ENCODE measurements around the gene PEF1. TPM values are rescaled to one million over a fixed set of nuclear protein-coding genes. Genes with fewer than 3 reads are reported as not detected.
A peak's percentile ranks its signal among the peaks of the same experiment; 100 is the strongest.

Gene PEF1
- total RNA-seq, 2 experiments from 2014 or later: 50.4 to 51.6 TPM

DNA sequence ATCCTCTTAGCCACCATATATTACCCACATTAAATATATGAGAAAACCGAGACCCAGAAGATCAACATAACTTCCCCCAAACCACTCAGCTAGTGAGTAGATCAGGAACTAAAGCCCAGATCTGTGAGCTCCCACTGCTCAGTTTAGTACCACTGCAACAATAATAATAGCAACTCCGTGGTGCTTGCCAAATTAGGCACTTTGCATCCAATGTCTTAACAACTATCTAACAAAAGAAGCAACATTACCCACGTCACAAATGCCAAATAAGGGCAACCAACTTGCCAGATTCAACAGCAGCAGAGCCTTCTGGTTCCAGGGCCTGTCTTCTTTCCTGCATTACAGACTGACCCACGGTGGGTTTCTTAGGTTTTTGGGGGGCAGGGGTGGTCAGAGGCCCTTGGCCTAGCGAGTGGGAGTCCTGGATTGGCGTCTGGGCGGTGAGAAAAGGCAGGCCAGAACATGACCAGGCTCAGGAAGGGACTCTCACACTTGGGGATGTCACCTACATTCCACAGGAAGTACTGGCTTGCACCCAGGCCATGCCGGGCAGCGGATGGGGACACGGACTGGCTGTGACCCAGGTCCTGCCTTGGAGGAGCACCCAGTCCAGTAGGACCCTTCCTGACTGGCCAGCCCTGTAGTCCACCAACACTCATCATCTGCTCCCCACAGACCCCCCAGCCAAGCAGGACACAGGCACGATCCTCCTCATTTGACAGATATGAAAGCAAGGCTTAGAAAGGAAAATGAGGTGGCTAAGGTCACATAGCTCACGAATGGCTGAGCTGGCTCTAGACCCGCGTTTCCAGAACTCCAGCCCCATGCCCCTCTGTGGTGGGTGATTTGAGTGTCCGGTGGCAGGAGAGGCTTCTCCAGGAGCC, 22.6 kb downstream of the PEF1 start:
- Mint-ChIP-seq H3K9me3 (no peaks in the 10 kb centered on the region), H3K36me3 (ENCODE audit: low read depth) (peaks cover 2% of the 10 kb centered on the region), H3K4me1 (peaks cover 12% of the 10 kb centered on the region), H3K4me3 (no peak overlapping the region), H3K27ac (no peak overlapping the region), H3K27me3 (peaks cover 12% of the 10 kb centered on the region)
- DNase-seq: no peak
- ChIA-PET POLR2A (no interaction called here), CTCF (no interaction called here)

GRCh38 chr1:31621498-31621820, 23.2 kb downstream of the PEF1 start:
- ChIA-PET CTCF (no interaction called here), POLR2A (no interaction called here)
- peaks cover 12% of the 10 kb centered on the region for H3K4me1 Mint-ChIP-seq
- H3K4me3 Mint-ChIP-seq: no peak overlapping the region
- H3K27ac Mint-ChIP-seq: no peak overlapping the region
- H3K27me3 Mint-ChIP-seq: peaks cover 19% of the 10 kb centered on the region
- DNase-seq: no peak
- peaks cover 2% of the 10 kb centered on the region for H3K36me3 Mint-ChIP-seq (ENCODE audit: low read depth)
- H3K9me3 Mint-ChIP-seq: no peaks in the 10 kb centered on the region

GRCh38 chr1:31620631-31621497, 23.8 kb downstream of the PEF1 start:
- H3K4me1 Mint-ChIP-seq: peaks cover 12% of the 10 kb centered on the region
- peaks cover 23% of the 10 kb centered on the region for H3K27me3 Mint-ChIP-seq
- H3K4me3 Mint-ChIP-seq: no peak overlapping the region
- ChIA-PET POLR2A (no interaction called here), CTCF (no interaction called here)
- H3K36me3 Mint-ChIP-seq (ENCODE audit: low read depth): peaks cover 2% of the 10 kb centered on the region
- DNase-seq: no peak
- no peaks in the 10 kb centered on the region for H3K9me3 Mint-ChIP-seq
- H3K27ac Mint-ChIP-seq: no peak overlapping the region

DNA sequence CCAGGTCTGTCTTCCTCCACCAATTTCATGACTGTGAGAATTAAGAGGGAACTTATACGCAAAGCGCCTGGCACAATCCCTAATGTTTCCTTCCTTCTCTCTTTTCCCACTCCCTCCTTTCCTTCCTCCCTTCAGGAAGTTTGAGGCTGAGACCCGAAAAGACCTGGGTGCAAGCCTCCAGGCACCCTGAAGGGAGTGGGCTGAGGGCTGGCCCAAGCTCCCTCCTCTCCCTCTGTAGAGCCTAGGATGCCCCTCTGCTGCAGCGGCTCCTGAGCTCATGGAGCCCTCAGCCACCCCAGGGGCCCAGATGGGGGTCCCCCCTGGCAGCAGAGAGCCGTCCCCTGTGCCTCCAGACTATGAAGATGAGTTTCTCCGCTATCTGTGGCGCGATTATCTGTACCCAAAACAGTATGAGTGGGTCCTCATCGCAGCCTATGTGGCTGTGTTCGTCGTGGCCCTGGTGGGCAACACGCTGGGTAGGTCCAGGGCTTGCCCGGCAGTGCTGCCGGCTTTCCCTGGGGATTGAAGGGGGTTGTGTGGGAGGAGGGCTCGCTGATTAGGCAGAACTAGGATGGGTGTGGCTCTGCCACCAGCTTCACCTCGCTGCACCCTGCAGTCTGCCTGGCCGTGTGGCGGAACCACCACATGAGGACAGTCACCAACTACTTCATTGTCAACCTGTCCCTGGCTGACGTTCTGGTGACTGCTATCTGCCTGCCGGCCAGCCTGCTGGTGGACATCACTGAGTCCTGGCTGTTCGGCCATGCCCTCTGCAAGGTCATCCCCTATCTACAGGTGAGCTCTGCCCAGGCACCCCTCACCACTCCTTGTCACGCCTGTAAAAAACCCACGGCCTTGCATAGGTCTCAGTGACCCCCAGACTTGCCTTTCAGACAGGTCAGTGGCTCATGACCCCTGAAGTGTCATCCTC, 25.5 kb downstream of the PEF1 start:
- H3K36me3 Mint-ChIP-seq (ENCODE audit: low read depth): peaks cover 2% of the 10 kb centered on the region
- H3K4me1 Mint-ChIP-seq: peaks cover 7% of the 10 kb centered on the region
- no peak for DNase-seq
- H3K27me3 Mint-ChIP-seq: peaks cover 26% of the 10 kb centered on the region
- POLR2A ChIA-PET: no interaction called here
- H3K27ac Mint-ChIP-seq: no peak overlapping the region
- H3K4me3 Mint-ChIP-seq: no peak overlapping the region
- H3K9me3 Mint-ChIP-seq: no peaks in the 10 kb centered on the region
- CTCF ChIA-PET: interaction anchor here (0.9 to 3.2 kb wide), 7 partner anchors 12 to 170 kb away, joined by 3 to 13 read pairs (median 5); no protein-coding TSS in a partner anchor

DNA sequence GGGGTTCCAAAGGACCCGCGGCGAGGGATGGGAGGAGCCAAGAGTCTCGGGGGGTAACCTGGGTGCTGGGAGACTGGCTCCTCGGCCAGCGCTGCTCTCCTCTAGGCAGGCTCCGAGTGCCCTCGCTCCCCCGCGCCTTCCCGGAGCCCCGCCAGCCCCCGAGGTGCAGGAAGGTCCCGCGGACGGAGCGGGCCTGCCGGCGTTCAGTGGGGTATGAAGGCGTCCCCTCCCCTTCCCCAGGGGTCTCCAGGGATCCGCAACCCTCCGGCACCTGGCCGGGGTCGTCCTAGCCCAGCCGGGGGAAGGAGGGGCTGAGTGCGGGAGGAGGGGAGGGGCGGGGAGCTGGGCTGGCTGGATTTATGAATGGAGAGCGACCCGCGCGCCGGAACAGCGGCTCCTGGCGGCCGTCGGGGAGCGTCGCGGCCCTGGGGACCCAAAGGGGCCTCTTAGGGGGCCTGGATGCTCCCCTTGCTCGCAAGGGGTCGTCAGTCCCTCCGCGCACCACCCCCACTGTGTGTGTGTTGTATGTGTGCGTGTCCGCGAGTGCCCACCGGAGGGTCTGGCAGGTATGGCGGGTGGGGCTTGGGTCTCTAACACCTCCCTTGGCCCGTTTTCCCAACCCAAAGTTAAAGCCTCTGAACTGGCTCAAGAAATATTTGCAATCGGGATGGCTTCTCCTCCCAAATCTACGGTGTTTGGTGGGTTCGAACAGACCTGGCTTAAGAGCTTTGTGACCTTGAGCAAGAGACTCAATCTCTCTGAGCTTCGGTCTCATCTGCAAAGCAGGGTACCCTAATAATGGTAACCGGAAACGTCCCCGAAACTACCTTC, 26.5 kb downstream of the PEF1 start:
- Mint-ChIP-seq H3K4me1 (peaks cover 2% of the 10 kb centered on the region), H3K27ac (no peak overlapping the region), H3K4me3 (no peak overlapping the region), H3K27me3 (peaks cover 26% of the 10 kb centered on the region), H3K9me3 (no peaks in the 10 kb centered on the region), H3K36me3 (ENCODE audit: low read depth) (no peaks in the 10 kb centered on the region)
- POLR2A ChIA-PET: no interaction called here
- DNase-seq: peak; percentile 32
- CTCF ChIA-PET: interaction anchor here (0.9 to 3.2 kb wide), 7 partner anchors 11 to 171 kb away, joined by 3 to 13 read pairs (median 5); no protein-coding TSS in a partner anchor

DNA sequence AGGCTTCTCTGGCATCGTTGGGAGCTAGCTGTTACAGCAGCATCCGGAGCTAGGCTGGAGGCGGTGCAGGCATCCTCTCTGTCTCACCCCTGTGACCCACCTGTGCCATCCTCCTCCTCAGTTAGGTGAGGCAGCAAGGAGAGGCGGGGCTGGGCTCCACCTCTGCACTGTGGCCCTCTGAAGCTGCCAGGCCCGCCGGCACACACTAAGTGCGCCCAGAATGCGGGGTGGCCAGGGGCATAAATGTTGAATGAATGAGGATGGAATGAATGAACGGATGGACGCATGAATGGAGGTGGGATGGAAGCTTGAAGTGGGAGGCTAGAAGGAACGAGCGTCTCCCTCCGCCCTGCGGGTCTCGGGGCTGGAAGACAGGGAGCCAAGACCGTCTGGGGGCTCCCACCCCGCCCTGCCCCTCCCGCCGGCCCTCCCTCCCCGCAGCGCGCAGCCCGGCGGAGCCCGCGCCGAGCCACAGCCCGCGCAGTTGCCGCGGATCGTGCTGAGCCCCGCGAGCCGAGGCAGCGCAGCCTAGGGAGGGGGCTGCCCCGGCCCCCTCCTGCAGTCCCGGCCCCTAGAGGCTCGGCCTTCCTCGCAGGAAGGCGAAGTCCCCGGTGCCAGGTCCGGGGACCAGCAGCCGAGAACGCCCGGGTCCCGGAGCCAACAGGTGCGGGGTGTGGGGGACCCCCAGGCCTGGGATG, 27.3 kb downstream of the PEF1 start, which contains the start of gene HCRTR1:
Gene HCRTR1 (plus strand): TSS at position 472 of the 698 bp plus-strand sequence. CDS start 1,504 bp downstream, outside the sequence.
- CTCF ChIA-PET: interaction anchor here (1.3 to 3.2 kb wide), 5 partner anchors 11 to 54 kb away, joined by 3 to 13 read pairs (median 6); no protein-coding TSS in a partner anchor
- Mint-ChIP-seq H3K4me1 (peaks cover 2% of the 10 kb centered on the region), H3K36me3 (ENCODE audit: low read depth) (no peaks in the 10 kb centered on the region), H3K4me3 (no peak within 1 kb of the TSS), H3K9me3 (no peaks in the 10 kb centered on the region), H3K27ac (no peak within 1 kb of the TSS), H3K27me3 (peaks cover 26% of the 10 kb centered on the region)
- POLR2A ChIA-PET: no interaction called here
- no peak for DNase-seq

- Mint-ChIP-seq H3K27me3 (peaks cover 26% of the 10 kb centered on the region), H3K9me3 (no peaks in the 10 kb centered on the region), H3K4me3 (no peak overlapping the region), H3K4me1 (peaks cover 2% of the 10 kb centered on the region), H3K27ac (no peak overlapping the region), H3K36me3 (ENCODE audit: low read depth) (no peaks in the 10 kb centered on the region)
- POLR2A ChIA-PET: no interaction called here
- CTCF ChIA-PET: no interaction called here
- no peak for DNase-seq
These were observed 28.7 kb downstream of the PEF1 start for GRCh38 chr1:31615939-31616338.

GRCh38 chr1:31615414-31615813, 29.3 kb downstream of the PEF1 start:
- ChIA-PET POLR2A (no interaction called here), CTCF (no interaction called here)
- Mint-ChIP-seq H3K36me3 (ENCODE audit: low read depth) (no peaks in the 10 kb centered on the region), H3K27ac (no peak overlapping the region), H3K27me3 (peaks cover 29% of the 10 kb centered on the region), H3K4me1 (peaks cover 2% of the 10 kb centered on the region), H3K4me3 (no peak overlapping the region), H3K9me3 (no peaks in the 10 kb centered on the region)
- DNase-seq: no peak

GRCh38 chr1:31614414-31615005, 30.2 kb downstream of the PEF1 start:
- no peak overlapping the region for H3K27ac Mint-ChIP-seq
- no peak overlapping the region for H3K4me3 Mint-ChIP-seq
- ChIA-PET POLR2A (no interaction called here), CTCF (no interaction called here)
- H3K4me1 Mint-ChIP-seq: peaks cover 2% of the 10 kb centered on the region
- no peaks in the 10 kb centered on the region for H3K36me3 Mint-ChIP-seq (ENCODE audit: low read depth)
- no peaks in the 10 kb centered on the region for H3K9me3 Mint-ChIP-seq
- peaks cover 32% of the 10 kb centered on the region for H3K27me3 Mint-ChIP-seq
- DNase-seq: no peak

GRCh38 chr1:31609514-31610118, 35.1 kb downstream of the PEF1 start:
- Mint-ChIP-seq H3K9me3 (no peaks in the 10 kb centered on the region), H3K36me3 (ENCODE audit: low read depth) (no peaks in the 10 kb centered on the region), H3K27me3 (peaks cover 11% of the 10 kb centered on the region), H3K4me3 (no peak overlapping the region), H3K27ac (no peak overlapping the region), H3K4me1 (peaks cover 2% of the 10 kb centered on the region)
- DNase-seq: no peak
- CTCF ChIA-PET: interaction anchor here (0.6 kb wide), 1 partner anchor 35 kb away, joined by 3 read pairs; the partner anchor contains the start of gene PEF1
- POLR2A ChIA-PET: no interaction called here

GRCh38 chr1:31607360-31607759, 37.3 kb downstream of the PEF1 start:
- Mint-ChIP-seq H3K27me3 (peaks cover 15% of the 10 kb centered on the region), H3K9me3 (no peaks in the 10 kb centered on the region), H3K4me3 (no peak overlapping the region), H3K36me3 (ENCODE audit: low read depth) (no peaks in the 10 kb centered on the region), H3K4me1 (peaks cover 2% of the 10 kb centered on the region), H3K27ac (no peak overlapping the region)
- ChIA-PET POLR2A (no interaction called here), CTCF (interaction anchor here (0.6 to 2.7 kb wide), 3 partner anchors 11 to 506 kb away, joined by 3 to 13 read pairs (median 3); partner anchors contain the start of gene HCRTR1)
- DNase-seq: no peak
